ENCODE measurements around the gene KLF12.

Gene KLF12

DNA sequence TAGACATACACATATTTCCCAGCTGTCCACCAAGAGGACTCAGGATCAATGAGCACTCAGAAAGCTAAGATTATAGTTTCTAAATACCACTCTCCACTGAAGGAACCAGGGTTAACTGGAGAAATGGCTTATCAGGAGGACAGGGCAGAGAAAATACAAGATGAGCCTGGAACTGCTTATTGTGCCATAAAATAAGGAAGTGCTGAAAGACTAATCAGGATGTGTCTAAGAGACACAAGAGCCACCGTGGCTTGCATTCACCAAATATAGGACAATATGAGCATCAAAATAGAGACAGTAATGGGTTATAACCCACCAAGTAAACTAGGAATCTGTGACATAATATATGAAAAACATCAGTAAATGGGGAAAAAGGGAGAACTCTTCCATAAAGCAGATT is 32.8 kb downstream of the KLF12 start:
- DNase-seq, result no peak

DNA sequence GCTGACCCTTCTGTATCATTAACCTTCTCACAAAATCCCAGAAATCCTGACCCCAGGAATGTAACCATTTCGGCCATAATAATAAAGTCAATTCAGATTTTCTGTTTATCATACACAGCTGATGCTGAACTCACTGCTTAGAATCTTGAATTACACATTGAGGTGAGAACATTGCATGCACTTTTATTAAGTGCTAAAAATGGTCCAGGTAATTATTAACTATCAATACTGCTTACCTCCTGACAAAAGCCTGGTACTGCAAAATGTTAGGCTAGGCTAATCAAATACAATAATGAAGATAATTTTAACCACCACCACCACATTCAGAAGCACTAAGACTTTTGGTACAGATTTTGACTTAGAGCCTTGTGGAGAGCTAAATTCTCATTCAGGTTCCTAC is 36.1 kb downstream of the KLF12 start:
- no peak for DNase-seq

DNA sequence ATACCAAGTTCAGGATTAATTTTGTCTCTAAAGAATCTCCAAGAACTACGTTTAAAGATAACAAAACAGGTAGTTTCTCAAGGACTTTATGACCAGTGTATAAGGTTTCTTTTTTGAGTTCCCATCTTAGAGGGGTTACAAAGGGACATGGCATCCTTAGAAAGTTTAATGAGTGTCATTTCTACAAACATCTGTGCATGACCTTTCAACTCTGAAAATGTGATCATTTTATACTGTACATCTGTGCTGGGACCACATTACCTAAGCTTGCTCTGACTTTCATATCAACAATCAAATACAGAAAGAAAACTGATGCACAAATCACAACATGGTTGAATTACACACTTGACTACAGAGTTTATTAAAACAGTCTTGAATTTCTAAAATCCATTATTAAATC is 37.1 kb downstream of the KLF12 start:
- no peak for DNase-seq

- no peak for DNase-seq
These were observed 40.5 kb downstream of the KLF12 start for GRCh38 chr13:74093691-74094090.

- DNase-seq, result no peak
These were observed 41.5 kb downstream of the KLF12 start for GRCh38 chr13:74092711-74093110.

GRCh38 chr13:74090869-74091605 is 43.2 kb downstream of the KLF12 start:
- no peak for DNase-seq

DNA sequence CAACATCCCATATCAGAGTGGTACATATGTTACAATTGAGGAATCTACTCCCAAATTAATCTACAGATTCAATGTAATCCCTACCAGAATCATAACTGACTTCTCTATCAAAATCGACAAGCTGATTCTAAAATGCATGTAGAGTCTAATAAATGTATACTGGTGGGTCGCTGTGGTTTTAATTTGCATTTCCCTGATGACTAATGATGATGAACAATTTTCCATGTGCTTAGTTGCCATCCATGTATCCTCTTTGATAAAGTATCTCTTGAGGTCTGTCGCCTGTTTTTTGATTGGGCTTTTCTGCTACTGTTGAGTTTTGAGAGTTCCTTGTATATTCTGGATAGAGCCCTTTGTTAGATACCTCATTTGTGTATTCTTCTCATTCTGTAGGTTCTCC is 43.8 kb downstream of the KLF12 start:
- DNase-seq, result no peak

GRCh38 chr13:74087357-74087756 is 46.8 kb downstream of the KLF12 start:
- DNase-seq, result no peak
